GM19438 (cell line): ENCODE results near the gene INKA1.

ENCODE experiments used
- ATAC-seq: cut with Tn5 transposase; IDR thresholded peaks from one replicate; pipeline ENCODE4 v1.9.1; 2021; ENCODE audit warnings: low read depth; ENCODE audit not compliant: unreplicated experiment

INKA1 gene

GRCh38 chr3:49786357-49787181 lies 16.5 kb upstream of the INKA1 start, which contains the start of gene IP6K1:
TSS of gene IP6K1 (minus strand) at chr3:49786542. CDS start at chr3:49748040, 38,502 bp downstream.
- ATAC-seq = peak; percentile 99

GRCh38 chr3:49787182-49787464 lies 15.9 kb upstream of the INKA1 start:
- no peak for ATAC-seq

GRCh38 chr3:49787536-49787935 lies 15.5 kb upstream of the INKA1 start:
- ATAC-seq = no peak

GRCh38 chr3:49788056-49788455 lies 15.0 kb upstream of the INKA1 start:
- no peak for ATAC-seq

- ATAC-seq = no peak
These were observed 12.2 kb upstream of the INKA1 start for GRCh38 chr3:49790626-49791411.

GRCh38 chr3:49791571-49791970 lies 11.5 kb upstream of the INKA1 start:
- no peak for ATAC-seq

- no peak for ATAC-seq
These were observed 10.5 kb upstream of the INKA1 start for GRCh38 chr3:49792371-49793150.

- ATAC-seq = no peak
These were observed 9.5 kb upstream of the INKA1 start for GRCh38 chr3:49793486-49794085.

- no peak for ATAC-seq
These were observed 8.6 kb upstream of the INKA1 start for GRCh38 chr3:49794431-49794830.

- ATAC-seq = no peak
These were observed 7.8 kb upstream of the INKA1 start for GRCh38 chr3:49794926-49795905.

- no peak for ATAC-seq
These were observed 4.0 kb upstream of the INKA1 start for GRCh38 chr3:49799105-49799504.

GRCh38 chr3:49799761-49800160 lies 3.3 kb upstream of the INKA1 start, which contains the start of gene CDHR4:
TSS of gene CDHR4 (minus strand) at chr3:49799873. CDS start at chr3:49799812, 61 bp downstream.
- ATAC-seq = no peak

- ATAC-seq = no peak
These were observed 1.9 kb upstream of the INKA1 start for GRCh38 chr3:49801160-49801559.

- peak; percentile 6 for ATAC-seq
These were observed 542 bp downstream of the INKA1 start for GRCh38 chr3:49803465-49804140.

- no peak for ATAC-seq
These were observed 1.3 kb downstream of the INKA1 start for GRCh38 chr3:49804141-49805041.

- no peak for ATAC-seq
These were observed 2.3 kb downstream of the INKA1 start for GRCh38 chr3:49805367-49805782.

- ATAC-seq = no peak
These were observed 3.0 kb downstream of the INKA1 start for GRCh38 chr3:49805897-49806701.
